K562 (cell line): Measurements from ENCODE around the gene CCNL2. TPM values are rescaled to one million over a fixed set of nuclear protein-coding genes. Genes with fewer than 3 reads are reported as not detected.

ENCODE experiments used
- CAMTA2 ChIP-seq: fragments of 250-450 bp; sonication (Bioruptor Pico); conservative IDR thresholded peaks from 2 replicates; pipeline ENCODE4 v1.5.1; 2022
- HMGN3 ChIP-seq: IDR thresholded peaks from 2 replicates; pipeline ENCODE4 v1.6.1; 2011; ENCODE audit warnings: borderline replicate concordance, low read depth, mild to moderate bottlenecking, mixed read lengths, low read length; ENCODE audit not compliant: insufficient read length; ENCODE audit errors: extremely low read depth
- ID3 ChIP-seq, 2 experiments: fragments of 250-450 bp in 1 of 2; fragments of 450-650 bp in 1 of 2; sonication (Bioruptor Pico) in 1 of 2; IDR thresholded peaks; 2 replicates each; pipeline versions ENCODE4 v1.6.1 to v1.8.0; 2016 to 2021; ENCODE audit warnings: mild to moderate bottlenecking in 2 of 2, moderate library complexity in 2 of 2, missing compliant biosample characterization in 1 of 2, missing genetic modification characterization in 1 of 2
- MAFG ChIP-seq: fragments of 450-650 bp; conservative IDR thresholded peaks from 2 replicates; pipeline ENCODE4 v1.6.1; 2016; ENCODE audit warnings: missing genetic modification characterization, missing compliant biosample characterization
- MAX ChIP-seq: sonication (generic); formaldehyde crosslinking; IDR thresholded peaks from 2 replicates; pipeline ENCODE4 v1.9.0; 2022; ENCODE audit warnings: mild to moderate bottlenecking, missing genetic modification reagents
- NEUROD1 ChIP-seq: fragments of 150-350 bp; IDR thresholded peaks from 2 replicates; pipeline ENCODE4 v1.6.1; 2014; ENCODE audit warnings: borderline replicate concordance, low read length, low read depth; ENCODE audit not compliant: partially characterized antibody
- PHF20 ChIP-seq: fragments of 450-650 bp; IDR thresholded peaks from 2 replicates; pipeline ENCODE4 v1.6.1; 2018; ENCODE audit not compliant: partially characterized antibody
- POLR2A ChIP-seq: fragments of 450-650 bp; conservative IDR thresholded peaks from 2 replicates; pipeline ENCODE4 v1.6.1; 2016
- RB1 ChIP-seq: fragments of 450-650 bp; IDR thresholded peaks from 2 replicates; pipeline ENCODE4 v1.6.1; 2017; ENCODE audit warnings: low read depth, mild to moderate bottlenecking
- RFX5 ChIP-seq: IDR thresholded peaks from 2 replicates; pipeline ENCODE4 v1.6.1; 2011; ENCODE audit warnings: low read depth, mild to moderate bottlenecking, improper control_type of control experiment, low read length
- SP2 ChIP-seq: IDR thresholded peaks from 2 replicates; pipeline ENCODE4 v1.6.1; 2011; ENCODE audit warnings: mild to moderate bottlenecking, low read depth, low read length, moderate library complexity; ENCODE audit not compliant: poor library complexity, severe bottlenecking; ENCODE audit errors: extremely low read depth
- TAF7 ChIP-seq: fragments of 450-650 bp; IDR thresholded peaks from 2 replicates; pipeline ENCODE4 v1.6.1; 2016; ENCODE audit warnings: missing genetic modification characterization, missing compliant biosample characterization
- UBTF ChIP-seq, 2 experiments: IDR thresholded peaks; 2 replicates each; pipeline ENCODE4 v1.6.1; 2012; ENCODE audit warnings: improper control_type of control experiment in 2 of 2, low read depth in 2 of 2, low read length in 2 of 2, borderline replicate concordance in 1 of 2
- ZC3H11A ChIP-seq: IDR thresholded peaks from 2 replicates; pipeline ENCODE4 v1.6.1; 2012; ENCODE audit warnings: low read depth, low read length, improper control_type of control experiment
- ZHX1 ChIP-seq: fragments of 150-350 bp; conservative IDR thresholded peaks from 2 replicates; pipeline ENCODE4 v1.6.1; 2014; ENCODE audit warnings: low read length
- ZNF140 ChIP-seq: fragments of 250-450 bp; sonication (Bioruptor Pico); IDR thresholded peaks from 2 replicates; pipeline ENCODE4 v1.8.0; 2021; ENCODE audit warnings: moderate library complexity, mild to moderate bottlenecking, inconsistent platforms
- polyA plus RNA-seq, 8 experiments: library from polyadenylated mRNA; depleted of rRNA in 4 of 8; stranded (reverse) in 5 of 8; unstranded in 3 of 8; fragments of >200 nt; fragmentation: Nextera tagmentation in 2 of 8; fragmentation: Illumina TruSeq in 1 of 8; extraction: Ambion mirVana in 2 of 8; extraction: Trizol in 1 of 8; gene quantifications; 2 replicates each; pipeline versions ENCODE4 v1.2.1 to v1.2.3, GENCODE V29; 2011 to 2014; ENCODE audit warnings: inconsistent platforms in 1 of 8, missing spikeins in 1 of 8
- total RNA-seq, 7 experiments: library from RNA; depleted of rRNA in 6 of 7; stranded (reverse); fragments of >200 nt in 6 of 7; fragmentation: Illumina TruSeq in 2 of 7; extraction: Trizol in 2 of 7; gene quantifications; 2 replicates each; pipeline versions ENCODE4 v1.2.1 to v1.2.3, GENCODE V29; 2011 to 2021; ENCODE audit warnings: low replicate concordance in 1 of 7
- TF ChIP-seq, protein P1 (sequence below), 3 experiments: fragments of 200-800 bp in 1 of 3; sonication (Bioruptor generic) in 1 of 3; sonication (generic) in 1 of 3; formaldehyde crosslinking in 1 of 3; IDR thresholded peaks; 2 replicates each; pipeline versions ENCODE4 v1.6.1 to v1.8.0; 2016 to 2022; ENCODE audit warnings: mild to moderate bottlenecking in 2 of 3, missing compliant biosample characterization in 2 of 3, missing genetic modification characterization in 2 of 3, missing genetic modification reagents in 1 of 3
- TF ChIP-seq, protein P2 (sequence below): fragments of 450-650 bp; IDR thresholded peaks from 2 replicates; pipeline ENCODE4 v1.6.1; 2016; ENCODE audit warnings: low read depth, mild to moderate bottlenecking, moderate library complexity

CCNL2 gene
- total and polyA plus RNA-seq, 9 of the 15 experiments (the other 6 are each of a cell fraction or from before 2014, with no cell fraction given), result 2.8 to 287 (median 94.5) TPM

- TF ChIP-seq, protein P1, sequence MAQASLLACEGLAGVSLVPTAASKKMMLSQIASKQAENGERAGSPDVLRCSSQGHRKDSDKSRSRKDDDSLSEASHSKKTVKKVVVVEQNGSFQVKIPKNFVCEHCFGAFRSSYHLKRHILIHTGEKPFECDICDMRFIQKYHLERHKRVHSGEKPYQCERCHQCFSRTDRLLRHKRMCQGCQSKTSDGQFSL (CRISPR knock-in tag; IDR thresholded peaks at IDR 0.05), result no peak
- TF ChIP-seq, protein P1 (tag; IDR thresholded peaks at IDR 0.05), result no peak
- no peak for TF ChIP-seq ID3 (CRISPR knock-in tag; IDR thresholded peaks at IDR 0.05)
- peak; percentile 52; the same call in 1 of the 2 replicates for TF ChIP-seq ID3 (tag; IDR thresholded peaks at IDR 0.05)
- TF ChIP-seq RB1, result peak; percentile 43; the same call in 1 of the 2 replicates
- peak; percentile 31 for TF ChIP-seq HMGN3
- TF ChIP-seq RFX5, result no peak
- TF ChIP-seq PHF20, result no peak
- no peak for TF ChIP-seq ZNF140 (CRISPR knock-in tag)
- no peak for TF ChIP-seq ZHX1
- no peak for TF ChIP-seq CAMTA2
- no peak for TF ChIP-seq TAF7 (tag)
- TF ChIP-seq POLR2A, result 0 out of 2 replicates have a peak, but pooled peaks have one; percentile 2
- TF ChIP-seq ZC3H11A, result no peak
- no peak for TF ChIP-seq NEUROD1
- no peak for TF ChIP-seq MAFG (tag)
- TF ChIP-seq MAX (CRISPR knock-in tag), result no peak
- TF ChIP-seq UBTF (IDR thresholded peaks at IDR 0.05; ENCODE audit: borderline replicate concordance in 1 of 2, low read depth in 2 of 2, low read length in 2 of 2), result 0 out of 4 replicates have a peak, but pooled peaks have one; percentile 40 to 46
- TF ChIP-seq, protein P2, sequence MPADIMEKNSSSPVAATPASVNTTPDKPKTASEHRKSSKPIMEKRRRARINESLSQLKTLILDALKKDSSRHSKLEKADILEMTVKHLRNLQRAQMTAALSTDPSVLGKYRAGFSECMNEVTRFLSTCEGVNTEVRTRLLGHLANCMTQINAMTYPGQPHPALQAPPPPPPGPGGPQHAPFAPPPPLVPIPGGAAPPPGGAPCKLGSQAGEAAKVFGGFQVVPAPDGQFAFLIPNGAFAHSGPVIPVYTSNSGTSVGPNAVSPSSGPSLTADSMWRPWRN, result no peak
- no peak for TF ChIP-seq SP2
Measured at GRCh38 chr1:1348420-1349255, 50.5 kb downstream of the CCNL2 start (continued).
